Left kidney (tissue), 8 donors: ENCODE results near the gene KLF17. TPM values are rescaled to one million over a fixed set of nuclear protein-coding genes. Genes with fewer than 3 reads are reported as not detected.
A peak's percentile ranks its signal among the peaks of the same experiment; 100 is the strongest.

ENCODE experiments used
- DNase-seq: peaks from one replicate; pipeline ENCODE4 v3.0.0-alpha.2; 2013
- long read RNA-seq, 8 donors: transcript quantifications; one replicate each; lab custom pipeline, GENCODE V29; 2026
- polyA plus RNA-seq: library from polyadenylated mRNA; unstranded; fragments of 120-200 nt; gene quantifications from one replicate; pipeline ENCODE4 v1.2.1, GENCODE V29; 2013; ENCODE audit not compliant: insufficient read length

Gene KLF17
- polyA plus RNA-seq = 0.05 TPM
- long read RNA-seq, donor 1 = 0 reads
- long read RNA-seq, donor 2 = 0 reads
- long read RNA-seq, donor 3 = 0 reads
- long read RNA-seq, donor 4 = 0 reads
- long read RNA-seq, donor 5 = 0 reads
- long read RNA-seq, donor 6 = 0 reads
- long read RNA-seq, donor 7 = 0 reads
- long read RNA-seq, donor 8 = 0 reads

GRCh38 chr1:44118682-44119081, at the start of gene KLF17:
TSS of gene KLF17 (plus strand) at chr1:44118821. CDS start at chr1:44118908, 87 bp downstream.
- DNase-seq = no peak

GRCh38 chr1:44071461-44071860, 47.2 kb upstream of the KLF17 start:
- no peak for DNase-seq

- DNase-seq = no peak
Measured at GRCh38 chr1:44072204-44072603, 46.4 kb upstream of the KLF17 start.

- DNase-seq = no peak
Measured at GRCh38 chr1:44072821-44073220, 45.8 kb upstream of the KLF17 start.

- DNase-seq = no peak
Measured at GRCh38 chr1:44073528-44073927, 45.1 kb upstream of the KLF17 start.

- DNase-seq = no peak
Measured at GRCh38 chr1:44074415-44074814, 44.2 kb upstream of the KLF17 start.

GRCh38 chr1:44076066-44076465, 42.6 kb upstream of the KLF17 start:
- DNase-seq = peak; percentile 50

GRCh38 chr1:44077421-44077820, 41.2 kb upstream of the KLF17 start:
- DNase-seq = no peak

GRCh38 chr1:44078104-44078503, 40.5 kb upstream of the KLF17 start:
- no peak for DNase-seq

GRCh38 chr1:44079566-44079965, 39.1 kb upstream of the KLF17 start:
- no peak for DNase-seq

- DNase-seq = no peak
Measured at GRCh38 chr1:44084998-44085675, 33.5 kb upstream of the KLF17 start.

GRCh38 chr1:44086692-44087474, 31.7 kb upstream of the KLF17 start:
- peak; percentile 55 for DNase-seq

- DNase-seq = no peak
Measured at GRCh38 chr1:44089371-44090048, 29.1 kb upstream of the KLF17 start.

GRCh38 chr1:44090429-44091252, 28.0 kb upstream of the KLF17 start:
- DNase-seq = no peak

- no peak for DNase-seq
Measured at GRCh38 chr1:44094047-44094446, 24.6 kb upstream of the KLF17 start.

GRCh38 chr1:44100183-44100868, 18.3 kb upstream of the KLF17 start:
- no peak for DNase-seq

- no peak for DNase-seq
Measured at GRCh38 chr1:44101328-44101727, 17.3 kb upstream of the KLF17 start.

GRCh38 chr1:44103270-44104131, 15.1 kb upstream of the KLF17 start:
- peak; percentile 7 for DNase-seq

- DNase-seq = no peak
Measured at GRCh38 chr1:44105810-44106209, 12.8 kb upstream of the KLF17 start.

- DNase-seq = no peak
Measured at GRCh38 chr1:44108241-44108640, 10.4 kb upstream of the KLF17 start.
